NT2/D1 (cell line): ENCODE results near the gene ATP8B3.

ENCODE experiments used
- SUZ12 ChIP-seq: IDR thresholded peaks from 2 replicates; pipeline ENCODE4 v1.6.1; 2011; ENCODE audit not compliant: insufficient read length, insufficient read depth; ENCODE audit errors: extremely low read depth
- YY1 ChIP-seq: IDR thresholded peaks from 2 replicates; pipeline ENCODE4 v1.6.1; 2011; ENCODE audit not compliant: insufficient read length, insufficient read depth
- ZNF274 ChIP-seq: IDR thresholded peaks from 2 replicates; pipeline ENCODE4 v1.6.1; 2011; ENCODE audit warnings: mild to moderate bottlenecking, low read depth, low read length

- TF ChIP-seq SUZ12 = no peak
- no peak for TF ChIP-seq YY1
- no peak for TF ChIP-seq ZNF274
Measured at GRCh38 chr19:1844513-1845124, 32.5 kb upstream of the ATP8B3 start.
